H1 (cell line): ENCODE measurements around the gene SNX27. TPM values are rescaled to one million over a fixed set of nuclear protein-coding genes. Genes with fewer than 3 reads are reported as not detected.
"Not testable (repeated sequence)": the region's sequence is repeated elsewhere in the genome, so short reads cannot be mapped to it uniquely, and the experiment has no call there.

Experiments used
- CTCF ChIA-PET: fragments of 300-600 bp; sonication (Branson Sonifier 250); formaldehyde crosslinking; loops from one replicate; lab custom pipeline; 2021; ENCODE audit not compliant: partially characterized antibody; lab: Charles Lee
- POLR2A ChIA-PET: fragments of 300-600 bp; sonication (Branson Sonifier 250); formaldehyde crosslinking; loops from one replicate; lab custom pipeline; 2021; ENCODE audit warnings: inconsistent platforms; ENCODE audit not compliant: partially characterized antibody; lab: Charles Lee
- DNase-seq, 2 experiments: peaks; one replicate each; pipeline versions ENCODE4 v3.0.0 to v3.0.0-alpha.2; 2010 to 2022; ENCODE audit warnings: low spot score in 2 of 2, low read depth in 1 of 2, mixed read lengths in 1 of 2
- FAIRE-seq: peaks from 2 replicates; lab custom pipeline; 2011; peaks lifted over from hg19 to GRCh38; lab: Jason Lieb, UNC
- H2AFZ ChIP-seq: 2 replicates; pipeline ENCODE4 v1.8.1; 2012; ENCODE audit warnings: low read length, inconsistent platforms
- H2AK5ac ChIP-seq: 2 replicates; pipeline ENCODE4 v1.6.1; 2013; ENCODE audit warnings: low read depth, low read length
- H2BK120ac ChIP-seq: replicated peaks from 2 replicates; pipeline ENCODE3; 2013; ENCODE audit warnings: low read depth, low read length, inconsistent platforms
- H2BK12ac ChIP-seq: 2 replicates; pipeline ENCODE4 v1.6.1; 2013; ENCODE audit warnings: low read depth, low read length
- H2BK15ac ChIP-seq: 2 replicates; pipeline ENCODE4 v1.6.1; 2013; ENCODE audit warnings: low read length
- H2BK20ac ChIP-seq: 2 replicates; pipeline ENCODE4 v1.6.1; 2013; ENCODE audit warnings: low read length
- H2BK5ac ChIP-seq: 2 replicates; pipeline ENCODE4 v1.6.1; 2013; ENCODE audit warnings: low read depth, low read length
- H3K14ac ChIP-seq: 2 replicates; pipeline ENCODE4 v1.6.1; 2013; ENCODE audit warnings: inconsistent platforms; ENCODE audit not compliant: insufficient read length
- H3K18ac ChIP-seq: 2 replicates; pipeline ENCODE4 v1.6.1; 2013; ENCODE audit warnings: low read length; ENCODE audit errors: extremely low read depth
- H3K23ac ChIP-seq: 2 replicates; pipeline ENCODE4 v1.6.1; 2013; ENCODE audit warnings: inconsistent platforms; ENCODE audit not compliant: insufficient read length
- H3K23me2 ChIP-seq: 2 replicates; pipeline ENCODE4 v1.6.1; 2013; ENCODE audit warnings: low read depth, low read length
- H3K27ac ChIP-seq: 2 replicates; pipeline ENCODE4 v1.6.1; 2011; ENCODE audit warnings: low read depth, low read length, inconsistent platforms
- H3K27me3 ChIP-seq, 4 experiments: replicated peaks in 1 of 4; 1 replicate in 1 of 4; 2 replicates in 3 of 4; pipeline versions ENCODE4 v1.6.1 to v1.8.1; 2011 to 2013; ENCODE audit warnings: low read length in 3 of 4, mild to moderate bottlenecking in 3 of 4, inconsistent platforms in 2 of 4, mixed read lengths in 2 of 4, moderate library complexity in 1 of 4; ENCODE audit not compliant: control insufficient read depth in 3 of 4, insufficient read depth in 3 of 4; ENCODE audit errors: extremely low read depth in 1 of 4
- H3K36me3 ChIP-seq, 4 experiments: 2 replicates each; pipeline versions ENCODE4 v1.6.1 to v1.8.1; 2011 to 2013; ENCODE audit warnings: mild to moderate bottlenecking in 4 of 4, low read length in 3 of 4, moderate library complexity in 2 of 4, control low read depth in 1 of 4, inconsistent platforms in 1 of 4; ENCODE audit not compliant: insufficient read depth in 4 of 4, control insufficient read depth in 2 of 4
- H3K4ac ChIP-seq: replicated peaks from 2 replicates; pipeline ENCODE3; 2013; ENCODE audit warnings: low read length, low read depth, mixed read lengths, inconsistent platforms; ENCODE audit not compliant: insufficient read length
- H3K4me1 ChIP-seq, 4 experiments: replicated peaks in 1 of 4; 1 replicate in 1 of 4; 2 replicates in 3 of 4; pipeline versions ENCODE4 v1.6.1 to v1.8.1; 2011 to 2013; ENCODE audit warnings: low read length in 3 of 4, inconsistent platforms in 2 of 4, mixed read lengths in 1 of 4; ENCODE audit not compliant: insufficient read depth in 4 of 4, control insufficient read depth in 3 of 4
- H3K4me2 ChIP-seq, 2 experiments: 2 replicates each; pipeline versions ENCODE4 v1.6.1 to v1.8.1; 2011 to 2013; ENCODE audit warnings: low read depth in 2 of 2, low read length in 2 of 2, control low read depth in 1 of 2, inconsistent platforms in 1 of 2, mild to moderate bottlenecking in 1 of 2; ENCODE audit not compliant: insufficient read depth in 1 of 2
- H3K4me3 ChIP-seq, 4 experiments: fragments of 200-600, 300-600 bp in 1 of 4; sonication (generic), shearing (Covaris generic), sonication (Bioruptor Twin) in 1 of 4; 2 replicates each; pipeline versions ENCODE4 v1.5.1 to v1.8.1; 2011 to 2016; ENCODE audit warnings: low read length in 4 of 4, low read depth in 3 of 4, control low read depth in 2 of 4, inconsistent platforms in 2 of 4, mild to moderate bottlenecking in 2 of 4, mixed read lengths in 1 of 4, moderate library complexity in 1 of 4; ENCODE audit not compliant: insufficient read depth in 2 of 4; ENCODE audit errors: extremely low read depth in 1 of 4
- H3K56ac ChIP-seq: replicated peaks from 2 replicates; pipeline ENCODE3; 2013; ENCODE audit warnings: low read depth, mild to moderate bottlenecking, mixed read lengths, low read length, inconsistent platforms; ENCODE audit not compliant: insufficient read length
- H3K79me1 ChIP-seq: 2 replicates; pipeline ENCODE4 v1.6.1; 2013; ENCODE audit warnings: low read depth, low read length, control low read depth
- H3K79me2 ChIP-seq, 2 experiments: 2 replicates each; pipeline versions ENCODE4 v1.6.1 to v1.8.1; 2012 to 2013; ENCODE audit warnings: low read length in 2 of 2, mild to moderate bottlenecking in 2 of 2, inconsistent platforms in 1 of 2; ENCODE audit not compliant: insufficient read depth in 2 of 2, control insufficient read depth in 1 of 2
- H3K9ac ChIP-seq, 4 experiments: replicated peaks in 1 of 4; 1 replicate in 1 of 4; 2 replicates in 3 of 4; pipeline versions ENCODE4 v1.6.1 to v1.8.1; 2011 to 2013; ENCODE audit warnings: low read depth in 3 of 4, low read length in 3 of 4, control low read depth in 2 of 4, mild to moderate bottlenecking in 2 of 4, moderate library complexity in 2 of 4, inconsistent platforms in 1 of 4; ENCODE audit errors: extremely low read depth in 1 of 4
- H3K9me3 ChIP-seq, 2 experiments: 2 replicates each; pipeline versions ENCODE4 v1.6.1 to v1.8.1; 2012 to 2013; ENCODE audit warnings: mild to moderate bottlenecking in 2 of 2, moderate library complexity in 2 of 2, control low read depth in 1 of 2, inconsistent platforms in 1 of 2, low read depth in 1 of 2, low read length in 1 of 2, mixed read lengths in 1 of 2; ENCODE audit not compliant: insufficient read depth in 2 of 2
- H4K20me1 ChIP-seq, 2 experiments: replicated peaks in 1 of 2; 2 replicates each; pipeline versions ENCODE3 to v1.8.1; 2011 to 2013; ENCODE audit warnings: inconsistent platforms in 2 of 2, low read length in 2 of 2, mild to moderate bottlenecking in 1 of 2; ENCODE audit not compliant: insufficient read depth in 2 of 2, control insufficient read depth in 1 of 2
- H4K5ac ChIP-seq: 2 replicates; pipeline ENCODE4 v1.6.1; 2013; ENCODE audit warnings: low read length, low read depth, mixed read lengths, inconsistent platforms; ENCODE audit not compliant: insufficient read length
- H4K8ac ChIP-seq: 2 replicates; pipeline ENCODE4 v1.8.0; 2013; ENCODE audit warnings: mild to moderate bottlenecking, moderate library complexity, low read length, inconsistent platforms; ENCODE audit not compliant: insufficient read depth; ENCODE audit errors: extremely low read depth
- H4K91ac ChIP-seq: replicated peaks from 2 replicates; pipeline ENCODE3; 2013; ENCODE audit warnings: low read length, mixed read lengths, inconsistent platforms; ENCODE audit not compliant: insufficient read length
- RAD21 ChIP-seq, 2 experiments: IDR thresholded peaks in 1 of 2; conservative IDR thresholded peaks in 1 of 2; 2 replicates each; pipeline ENCODE4 v1.6.1; 2011; ENCODE audit warnings: low read depth in 2 of 2, low read length in 2 of 2, improper control_type of control experiment in 1 of 2, inconsistent platforms in 1 of 2, mild to moderate bottlenecking in 1 of 2, moderate library complexity in 1 of 2
- WGBS, 2 experiments: shearing (Covaris generic) in 1 of 2; methylation state at CpG; one replicate each; pipeline versions ENCODE4 v1.1.6 to v1.1.7; 2013 to 2015; ENCODE audit warnings: low lambda C conversion rate in 2 of 2, mixed read lengths in 2 of 2, inconsistent platforms in 1 of 2, low coverage in 1 of 2, missing lambda C conversion rate in 1 of 2; ENCODE audit not compliant: insufficient replicate concordance in 2 of 2, insufficient coverage in 1 of 2, insufficient read length in 1 of 2; ENCODE audit errors: extremely low coverage in 1 of 2, missing lambda C conversion rate in 1 of 2; 5-methylcytosine and 5-hydroxymethylcytosine counted together
- polyA plus RNA-seq, 7 experiments: library from polyadenylated mRNA; depleted of rRNA in 3 of 7; stranded (reverse) in 5 of 7; unstranded in 2 of 7; fragments of >200 nt in 5 of 7; fragments of 200-250 nt in 2 of 7; gene quantifications; 1 replicate in 5 of 7; 2 replicates in 1 of 7; 4 replicates in 1 of 7; pipeline versions ENCODE4 v1.2.1 to v1.2.3, GENCODE V29; 2011 to 2013; ENCODE audit warnings: missing spikeins in 2 of 7, mixed read lengths in 2 of 7
- total RNA-seq: library from RNA; stranded (reverse); fragmentation: NEBNext Ultra II Directional; extraction: Animal tissue kit (Norgen Biotek cat#: 25700); gene quantifications from 2 replicates; pipeline ENCODE4 v1.2.1, GENCODE V29; 2021

SNX27 gene
- total and polyA plus RNA-seq, 2 of the 8 experiments (the other 6 are each of a cell fraction or from before 2014, with no cell fraction given) = 23.4 to 65.4 TPM

GRCh38 chr1:151733995-151734394 lies 122.1 kb downstream of the SNX27 start:
- H3K23me2 ChIP-seq, H4K91ac ChIP-seq, H3K4me3 ChIP-seq, H4K8ac ChIP-seq, H3K36me3 ChIP-seq, FAIRE-seq, H2AFZ ChIP-seq, H2BK120ac ChIP-seq, H3K4me2 ChIP-seq, H3K4me1 ChIP-seq, H3K9ac ChIP-seq, H3K14ac ChIP-seq, H4K20me1 ChIP-seq, H3K18ac ChIP-seq, H4K5ac ChIP-seq, H3K79me1 ChIP-seq, H2BK5ac ChIP-seq, H3K56ac ChIP-seq, H3K23ac ChIP-seq, DNase-seq, H3K79me2 ChIP-seq, H2BK12ac ChIP-seq, H2BK15ac ChIP-seq, H3K27ac ChIP-seq, H3K27me3 ChIP-seq, H3K4ac ChIP-seq, H2AK5ac ChIP-seq, H2BK20ac ChIP-seq: not testable (repeated sequence)
- H3K9me3 ChIP-seq = peaks cover 16 to 18% of the 10 kb centered on the region in 2 experiments
- WGBS, 2 experiments = 90% methylated on average over 9 of the region's 9 CpGs; no CpG with 5 or more reads in 1 of the 2 experiments
- TF ChIP-seq RAD21 (IDR thresholded peaks at IDR 0.05 in 1 of 2, conservative IDR thresholded peaks at IDR 0.05 in 1 of 2; ENCODE audit: low read depth in 2 of 2, low read length in 2 of 2) = 0 out of 4 replicates have a peak, but pooled peaks of 1 of the 2 experiments have one; percentile 1
- POLR2A ChIA-PET = interaction anchor here (1.4 to 1.5 kb wide), 2 partner anchors 13 to 83 kb away, joined by 3 to 4 read pairs; partner anchors contain the start of gene RIIAD1
- CTCF ChIA-PET = interaction anchor here (0.6 to 4.5 kb wide), 23 partner anchors 7 to 205 kb away, joined by 3 to 90 read pairs (median 5); partner anchors contain the start of gene CELF3
